Spleen (tissue), 7 donors: ENCODE data around the gene MARK3.

Experiments used
- CTCF ChIP-seq, 11 experiments: fragments of 200-600 bp in 7 of 11; fragments of 450-650 bp in 4 of 11; sonication (generic) in 4 of 11; IDR thresholded peaks in 8 of 11; conservative IDR thresholded peaks in 3 of 11; 1 replicate in 7 of 11; 2 replicates in 4 of 11; pipeline versions ENCODE4 v1.4.0 to v1.8.0; 2016 to 2021; ENCODE audit warnings: antibody characterized with exemption in 11 of 11, inconsistent platforms in 4 of 11, mild to moderate bottlenecking in 1 of 11
- POLR2A ChIP-seq, 3 donors: fragments of 450-650 bp; IDR thresholded peaks; one replicate each; pipeline ENCODE4 v1.5.1; 2017; ENCODE audit warnings: antibody characterized with exemption in 3 of 3, mild to moderate bottlenecking in 1 of 3
- POLR2AphosphoS5 ChIP-seq, 3 donors: sonication (generic); formaldehyde crosslinking; IDR thresholded peaks; one replicate each; pipeline ENCODE4 v1.5.1; 2017; ENCODE audit warnings: antibody characterized with exemption in 3 of 3
- donor health status: DM: no; HTN: no; CAD: no; lungs with moderate emphysema.
- donor health status: DM: no; HTN: no; CAD: no.
- donor health status: DM: no; HTN: no; CAD: no.

GRCh38 chr14:103396463-103396862 lies 11.2 kb downstream of the MARK3 start:
- TF ChIP-seq CTCF (IDR thresholded peaks at IDR 0.05 in 8 of 11, conservative IDR thresholded peaks at IDR 0.05 in 3 of 11) (no peak), POLR2AphosphoS5 (IDR thresholded peaks at IDR 0.05) (no peak), POLR2A (IDR thresholded peaks at IDR 0.05) (no peak)
